ENCODE results near the gene TXNDC8. TPM values are rescaled to one million over a fixed set of nuclear protein-coding genes. Genes with fewer than 3 reads are reported as not detected.

The TXNDC8 gene
- total and polyA plus RNA-seq, 2 of the 13 experiments (the other 11 are each of a cell fraction or from before 2014, with no cell fraction given): not detected

GRCh38 chr9:110319781-110320492 is 17.7 kb downstream of the TXNDC8 start:
- in situ Hi-C loops (cut with HindIII; ENCODE audit: extremely low pct_ligation_motif_present, low pct_unique_long_range_greater_than_20kb) (no loop called here), intact Hi-C loops (cut with micrococcal nuclease; ENCODE audit: unreplicated experiment) (no loop called here)
- CTCF ChIA-PET (ENCODE audit: low intra/inter-chr PET ratio, low total read pairs): no interaction called here
- Histone ChIP-seq H3K4me3 (replicated peaks in 1 of 3; ENCODE audit: insufficient read depth in 1 of 3, low read depth in 2 of 3, low read length in 3 of 3) (no peak overlapping the region), H4K20me1 (ENCODE audit: insufficient read depth, low read length) (no peaks in the 10 kb centered on the region), H3K4me2 (ENCODE audit: low read depth, low read length) (no peak overlapping the region), H3K9ac (ENCODE audit: insufficient read depth, low read depth, low read length) (no peak overlapping the region), H2AFZ (ENCODE audit: low read length) (no peak overlapping the region), H3K9me3 (ENCODE audit: low read length) (no peaks in the 10 kb centered on the region), H3K4me1 (ENCODE audit: insufficient read depth, low read length) (no peaks in the 10 kb centered on the region), H3K79me2 (ENCODE audit: insufficient read depth, low read length) (no peaks in the 10 kb centered on the region), H3K27me3 (ENCODE audit: control insufficient read depth in 1 of 2, insufficient read depth in 2 of 2, low read length in 2 of 2) (no peaks in the 10 kb centered on the region), H3K27ac (ENCODE audit: extremely low read length, insufficient read depth, low read length) (no peak overlapping the region), H3K36me3 (replicated peaks in 1 of 2; ENCODE audit: control insufficient read depth in 1 of 2, insufficient read depth in 2 of 2, low read length in 2 of 2) (no peaks in the 10 kb centered on the region)
- POLR2A ChIA-PET: no interaction called here
- no TSS peak for BruUV-seq (replicated peaks)
- no peak for DNase-seq (ENCODE audit: low spot score)
- no peak for FAIRE-seq
- ATAC-seq: no peak
- 33% methylated on average over 4 of the region's 4 CpGs for WGBS (ENCODE audit: low lambda C conversion rate)
- TF ChIP-seq TMF1 (CRISPR knock-in tag; IDR thresholded peaks at IDR 0.05; ENCODE audit: low read depth) (no peak), TEF (CRISPR knock-in tag; IDR thresholded peaks at IDR 0.05) (no peak), ZNF703 (CRISPR knock-in tag; IDR thresholded peaks at IDR 0.05; ENCODE audit: borderline replicate concordance) (no peak), HCFC1 (IDR thresholded peaks at IDR 0.05; ENCODE audit: low read depth, low read length) (no peak), ZFP82 (CRISPR knock-in tag; IDR thresholded peaks at IDR 0.05; ENCODE audit: borderline replicate concordance) (no peak), ZFP41 (CRISPR knock-in tag; IDR thresholded peaks at IDR 0.05; ENCODE audit: borderline replicate concordance) (no peak), CBFB (CRISPR knock-in tag; IDR thresholded peaks at IDR 0.05) (no peak), SRSF9 (IDR thresholded peaks at IDR 0.05; ENCODE audit: borderline replicate concordance, insufficient read depth, low read depth, low read length, poor library complexity, severe bottlenecking) (no peak), JUNB (CRISPR knock-in tag; IDR thresholded peaks at IDR 0.05; ENCODE audit: borderline replicate concordance) (no peak), MTA3 (CRISPR knock-in tag; IDR thresholded peaks at IDR 0.05) (no peak), RBAK (CRISPR knock-in tag; IDR thresholded peaks at IDR 0.05) (no peak), GTF3A (CRISPR knock-in tag; conservative IDR thresholded peaks at IDR 0.05) (no peak), ZNF10 (CRISPR knock-in tag; IDR thresholded peaks at IDR 0.05; ENCODE audit: borderline replicate concordance, low read depth) (no peak)
- TF ChIP-seq, protein P1, sequence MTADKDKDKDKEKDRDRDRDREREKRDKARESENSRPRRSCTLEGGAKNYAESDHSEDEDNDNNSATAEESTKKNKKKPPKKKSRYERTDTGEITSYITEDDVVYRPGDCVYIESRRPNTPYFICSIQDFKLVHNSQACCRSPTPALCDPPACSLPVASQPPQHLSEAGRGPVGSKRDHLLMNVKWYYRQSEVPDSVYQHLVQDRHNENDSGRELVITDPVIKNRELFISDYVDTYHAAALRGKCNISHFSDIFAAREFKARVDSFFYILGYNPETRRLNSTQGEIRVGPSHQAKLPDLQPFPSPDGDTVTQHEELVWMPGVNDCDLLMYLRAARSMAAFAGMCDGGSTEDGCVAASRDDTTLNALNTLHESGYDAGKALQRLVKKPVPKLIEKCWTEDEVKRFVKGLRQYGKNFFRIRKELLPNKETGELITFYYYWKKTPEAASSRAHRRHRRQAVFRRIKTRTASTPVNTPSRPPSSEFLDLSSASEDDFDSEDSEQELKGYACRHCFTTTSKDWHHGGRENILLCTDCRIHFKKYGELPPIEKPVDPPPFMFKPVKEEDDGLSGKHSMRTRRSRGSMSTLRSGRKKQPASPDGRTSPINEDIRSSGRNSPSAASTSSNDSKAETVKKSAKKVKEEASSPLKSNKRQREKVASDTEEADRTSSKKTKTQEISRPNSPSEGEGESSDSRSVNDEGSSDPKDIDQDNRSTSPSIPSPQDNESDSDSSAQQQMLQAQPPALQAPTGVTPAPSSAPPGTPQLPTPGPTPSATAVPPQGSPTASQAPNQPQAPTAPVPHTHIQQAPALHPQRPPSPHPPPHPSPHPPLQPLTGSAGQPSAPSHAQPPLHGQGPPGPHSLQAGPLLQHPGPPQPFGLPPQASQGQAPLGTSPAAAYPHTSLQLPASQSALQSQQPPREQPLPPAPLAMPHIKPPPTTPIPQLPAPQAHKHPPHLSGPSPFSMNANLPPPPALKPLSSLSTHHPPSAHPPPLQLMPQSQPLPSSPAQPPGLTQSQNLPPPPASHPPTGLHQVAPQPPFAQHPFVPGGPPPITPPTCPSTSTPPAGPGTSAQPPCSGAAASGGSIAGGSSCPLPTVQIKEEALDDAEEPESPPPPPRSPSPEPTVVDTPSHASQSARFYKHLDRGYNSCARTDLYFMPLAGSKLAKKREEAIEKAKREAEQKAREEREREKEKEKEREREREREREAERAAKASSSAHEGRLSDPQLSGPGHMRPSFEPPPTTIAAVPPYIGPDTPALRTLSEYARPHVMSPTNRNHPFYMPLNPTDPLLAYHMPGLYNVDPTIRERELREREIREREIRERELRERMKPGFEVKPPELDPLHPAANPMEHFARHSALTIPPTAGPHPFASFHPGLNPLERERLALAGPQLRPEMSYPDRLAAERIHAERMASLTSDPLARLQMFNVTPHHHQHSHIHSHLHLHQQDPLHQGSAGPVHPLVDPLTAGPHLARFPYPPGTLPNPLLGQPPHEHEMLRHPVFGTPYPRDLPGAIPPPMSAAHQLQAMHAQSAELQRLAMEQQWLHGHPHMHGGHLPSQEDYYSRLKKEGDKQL (CRISPR knock-in tag; IDR thresholded peaks at IDR 0.05; ENCODE audit: low read depth): no peak
- TF ChIP-seq, protein P2, sequence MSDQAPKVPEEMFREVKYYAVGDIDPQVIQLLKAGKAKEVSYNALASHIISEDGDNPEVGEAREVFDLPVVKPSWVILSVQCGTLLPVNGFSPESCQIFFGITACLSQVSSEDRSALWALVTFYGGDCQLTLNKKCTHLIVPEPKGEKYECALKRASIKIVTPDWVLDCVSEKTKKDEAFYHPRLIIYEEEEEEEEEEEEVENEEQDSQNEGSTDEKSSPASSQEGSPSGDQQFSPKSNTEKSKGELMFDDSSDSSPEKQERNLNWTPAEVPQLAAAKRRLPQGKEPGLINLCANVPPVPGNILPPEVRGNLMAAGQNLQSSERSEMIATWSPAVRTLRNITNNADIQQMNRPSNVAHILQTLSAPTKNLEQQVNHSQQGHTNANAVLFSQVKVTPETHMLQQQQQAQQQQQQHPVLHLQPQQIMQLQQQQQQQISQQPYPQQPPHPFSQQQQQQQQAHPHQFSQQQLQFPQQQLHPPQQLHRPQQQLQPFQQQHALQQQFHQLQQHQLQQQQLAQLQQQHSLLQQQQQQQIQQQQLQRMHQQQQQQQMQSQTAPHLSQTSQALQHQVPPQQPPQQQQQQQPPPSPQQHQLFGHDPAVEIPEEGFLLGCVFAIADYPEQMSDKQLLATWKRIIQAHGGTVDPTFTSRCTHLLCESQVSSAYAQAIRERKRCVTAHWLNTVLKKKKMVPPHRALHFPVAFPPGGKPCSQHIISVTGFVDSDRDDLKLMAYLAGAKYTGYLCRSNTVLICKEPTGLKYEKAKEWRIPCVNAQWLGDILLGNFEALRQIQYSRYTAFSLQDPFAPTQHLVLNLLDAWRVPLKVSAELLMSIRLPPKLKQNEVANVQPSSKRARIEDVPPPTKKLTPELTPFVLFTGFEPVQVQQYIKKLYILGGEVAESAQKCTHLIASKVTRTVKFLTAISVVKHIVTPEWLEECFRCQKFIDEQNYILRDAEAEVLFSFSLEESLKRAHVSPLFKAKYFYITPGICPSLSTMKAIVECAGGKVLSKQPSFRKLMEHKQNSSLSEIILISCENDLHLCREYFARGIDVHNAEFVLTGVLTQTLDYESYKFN (CRISPR knock-in tag; conservative IDR thresholded peaks at IDR 0.05): no peak

All from HepG2 (cell line).